Stimulated activated effector memory CD8-positive, alpha-beta T cell treated with anti-CD3 and anti-CD28 coated beads, Interleukin-12 subunit alpha, Interleukin-12 subunit beta, amount 100 ng/mL, for 72 hours (primary cell): ENCODE measurements around the gene BRD9.

Source experiments
- ATAC-seq: fragments of 150-1000 bp; cut with Tn5 transposase; 2 replicates; pipeline ENCODE4 v1.10.0; 2021
- DNase-seq, 2 donors: peaks; one replicate each; pipeline ENCODE4 v3.0.0; 2021 to 2022; ENCODE audit warnings: low spot score in 2 of 2
- H3K27ac Mint-ChIP-seq: one replicate; pipeline ENCODE4 v1.8.0; 2022; ENCODE audit warnings: mild to moderate bottlenecking, mixed read lengths
- H3K36me3 Mint-ChIP-seq: one replicate; pipeline ENCODE4 v1.8.0; 2022; ENCODE audit warnings: mild to moderate bottlenecking, mixed read lengths
- H3K4me1 Mint-ChIP-seq: one replicate; pipeline ENCODE4 v1.8.0; 2022; ENCODE audit warnings: mixed read lengths
- H3K4me3 Mint-ChIP-seq: one replicate; pipeline ENCODE4 v1.8.0; 2022; ENCODE audit warnings: mild to moderate bottlenecking, mixed read lengths
- H3K9me3 Mint-ChIP-seq: one replicate; pipeline ENCODE4 v1.8.0; 2022; ENCODE audit warnings: mixed read lengths

BRD9 gene

GRCh38 chr5:816176-816575, 76.4 kb downstream of the BRD9 start:
- DNase-seq (no peak), ATAC-seq (no peak)
- H3K27ac Mint-ChIP-seq: no peak overlapping the region
- no peak overlapping the region for H3K4me3 Mint-ChIP-seq
- H3K4me1 Mint-ChIP-seq: no peaks in the 10 kb centered on the region
- no peaks in the 10 kb centered on the region for H3K36me3 Mint-ChIP-seq
- H3K9me3 Mint-ChIP-seq: no peaks in the 10 kb centered on the region

- Mint-ChIP-seq H3K4me3 (no peak overlapping the region), H3K36me3 (no peaks in the 10 kb centered on the region), H3K4me1 (no peaks in the 10 kb centered on the region), H3K27ac (no peak overlapping the region), H3K9me3 (no peaks in the 10 kb centered on the region)
- DNase-seq (no peak), ATAC-seq (no peak)
Measured at GRCh38 chr5:815449-815848, 77.2 kb downstream of the BRD9 start.
